Activated CD4-positive, CD25-positive, alpha-beta regulatory T cell treated with anti-CD3 and anti-CD28 coated beads, Interleukin-2, amount 50 U/mL, for 16 hours (primary cell): Measurements from ENCODE around the gene OR2L13.
"Not testable (repeated sequence)": the region's sequence is repeated elsewhere in the genome, so short reads cannot be mapped to it uniquely, and the experiment has no call there.

Experiments used
- DNase-seq: peaks from one replicate; pipeline ENCODE4 v3.0.0-alpha.2; 2020; ENCODE audit warnings: low read depth, low spot score

The OR2L13 gene, protein sequence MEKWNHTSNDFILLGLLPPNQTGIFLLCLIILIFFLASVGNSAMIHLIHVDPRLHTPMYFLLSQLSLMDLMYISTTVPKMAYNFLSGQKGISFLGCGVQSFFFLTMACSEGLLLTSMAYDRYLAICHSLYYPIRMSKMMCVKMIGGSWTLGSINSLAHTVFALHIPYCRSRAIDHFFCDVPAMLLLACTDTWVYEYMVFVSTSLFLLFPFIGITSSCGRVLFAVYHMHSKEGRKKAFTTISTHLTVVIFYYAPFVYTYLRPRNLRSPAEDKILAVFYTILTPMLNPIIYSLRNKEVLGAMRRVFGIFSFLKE

DNA sequence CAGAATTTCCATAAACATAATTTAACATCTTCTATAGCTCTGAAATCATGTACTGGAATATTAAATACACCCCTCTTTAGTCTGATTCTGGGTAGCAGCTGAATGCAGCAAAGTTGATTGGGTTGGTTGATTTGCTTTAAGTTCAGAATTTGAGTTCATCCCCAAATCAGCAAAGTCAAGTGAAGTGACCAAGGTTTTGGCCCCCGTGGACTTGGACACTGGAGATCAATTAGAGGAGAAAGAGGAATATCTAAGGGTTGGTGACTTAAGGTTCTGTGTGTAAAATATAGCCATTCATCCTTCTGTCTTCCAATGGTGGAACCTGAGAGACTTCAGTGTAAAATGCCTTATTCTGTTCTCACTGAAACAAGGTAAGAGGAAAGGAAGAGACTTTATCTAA lies at the start of gene OR2L13:
Gene OR2L13 (plus strand): TSS at position 301 of the 400 bp plus-strand sequence. CDS start 4,192 bp downstream, outside the sequence.
- no peak for DNase-seq

DNA sequence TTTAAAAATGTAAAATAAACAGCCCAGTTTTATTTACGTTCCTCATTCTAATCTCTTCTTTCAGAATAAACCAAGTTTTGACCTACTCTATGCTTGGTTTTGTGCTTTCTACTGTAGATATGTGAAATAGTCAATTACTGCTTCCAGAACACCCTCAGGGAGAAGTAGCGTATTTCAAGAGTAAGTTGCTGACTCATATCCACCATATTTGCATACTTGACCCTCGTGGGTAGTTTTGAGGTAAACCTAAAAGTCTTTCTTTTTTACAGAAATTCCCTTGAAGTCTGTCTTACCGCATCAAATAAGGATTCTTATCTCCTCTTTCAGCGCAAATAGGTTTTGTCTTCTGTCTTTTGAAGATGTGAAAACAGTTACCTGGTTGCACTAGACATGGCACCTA lies 49.8 kb upstream of the OR2L13 start:
- DNase-seq = no peak

DNA sequence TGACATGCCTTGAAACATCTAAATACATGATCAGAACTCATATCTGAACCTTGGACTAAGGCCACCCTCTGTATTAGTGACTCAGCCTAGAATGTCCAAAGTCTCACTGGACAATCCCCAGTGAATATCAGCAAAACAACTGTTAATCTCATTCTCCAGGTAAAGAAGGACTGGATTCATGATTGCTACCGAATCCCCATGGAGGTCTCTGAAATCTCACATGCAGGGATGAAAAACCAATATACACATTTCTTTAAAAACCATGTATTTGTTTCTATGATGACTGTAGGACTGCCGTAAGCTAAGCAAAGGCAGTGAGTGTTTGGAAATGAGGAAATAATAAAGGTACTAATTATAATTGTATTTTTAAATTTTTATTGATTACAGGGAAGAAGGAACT lies 48.4 kb upstream of the OR2L13 start, which contains the start of gene OR2L3:
Gene OR2L3 (plus strand): TSS at position 301 of the 400 bp plus-strand sequence. CDS start 13,846 bp downstream, outside the sequence.
- no peak for DNase-seq

DNA sequence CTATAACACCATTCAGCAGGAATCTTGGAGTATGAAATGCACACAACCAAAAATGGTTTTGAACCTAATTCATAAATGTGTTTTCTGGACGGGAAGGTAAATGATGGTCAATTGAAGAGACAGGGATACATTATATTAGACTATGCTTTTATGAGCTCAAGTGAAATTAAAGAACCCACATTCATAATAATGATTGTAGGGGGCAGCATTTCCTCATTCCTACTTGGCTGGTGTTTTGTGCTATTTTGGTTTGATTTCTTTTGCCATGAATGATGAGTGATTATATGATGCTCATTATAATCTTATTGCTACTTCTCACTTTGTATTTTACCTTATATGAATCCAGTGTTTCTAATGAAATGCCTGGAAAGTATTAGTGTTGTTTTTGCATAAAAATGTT lies 48.0 kb upstream of the OR2L13 start:
- no peak for DNase-seq

DNA sequence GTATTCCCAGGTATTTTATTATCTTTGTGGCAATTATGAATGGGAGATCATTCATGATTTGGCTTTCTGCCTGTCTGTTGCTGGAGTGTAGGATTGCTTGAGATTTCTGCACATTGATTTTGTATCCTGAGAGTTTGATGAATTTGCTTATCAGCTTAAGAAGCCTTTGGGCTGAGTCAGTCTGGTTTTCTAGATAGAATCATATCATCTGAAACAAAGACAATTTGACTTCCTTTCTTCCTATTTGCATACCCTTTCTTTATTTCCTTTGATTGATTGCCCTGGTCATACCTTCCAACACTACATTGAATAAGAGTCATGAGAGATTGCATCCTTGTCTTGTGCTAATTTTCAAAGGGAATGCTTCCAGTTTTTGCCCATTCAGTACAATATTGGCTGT lies 40.3 kb upstream of the OR2L13 start:
- no peak for DNase-seq

DNA sequence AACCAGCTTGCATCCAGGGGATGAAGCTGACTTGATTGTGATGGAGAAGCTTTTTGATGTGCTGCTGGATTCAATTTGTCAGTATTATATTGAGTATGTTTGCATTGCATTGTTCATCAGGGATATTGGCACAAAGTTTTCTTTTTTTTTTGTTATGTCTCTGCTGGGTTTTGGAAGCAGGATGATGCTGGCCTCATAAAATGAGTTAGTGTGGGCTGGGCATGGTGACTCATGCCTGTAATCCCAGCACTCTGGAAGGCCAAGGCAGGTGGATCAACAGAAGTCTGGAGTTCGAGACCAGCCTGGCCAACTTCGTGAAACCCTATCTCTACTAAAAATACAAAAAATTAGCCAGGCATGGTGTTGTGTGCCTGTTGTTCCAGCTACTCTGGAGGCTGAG lies 39.7 kb upstream of the OR2L13 start:
- DNase-seq = no peak

DNA sequence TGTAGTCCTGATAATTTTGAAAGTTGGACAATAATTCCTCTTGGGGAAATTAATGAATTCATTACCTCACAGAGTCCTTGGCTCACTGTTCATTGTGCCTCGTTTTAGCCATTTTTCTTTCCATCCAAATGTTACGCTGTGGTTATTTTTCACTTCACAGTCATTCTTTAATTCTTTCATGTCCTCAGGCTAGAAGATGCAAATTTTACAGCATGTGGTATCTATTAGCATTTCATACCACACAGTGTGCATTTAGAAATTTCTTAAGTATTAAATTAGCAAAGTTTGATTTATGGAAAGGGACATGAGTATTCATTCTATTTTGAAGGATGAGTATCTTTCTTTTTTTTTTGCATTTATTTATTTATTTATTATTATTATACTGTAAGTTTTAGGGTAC lies 29.9 kb upstream of the OR2L13 start:
- DNase-seq = no peak

DNA sequence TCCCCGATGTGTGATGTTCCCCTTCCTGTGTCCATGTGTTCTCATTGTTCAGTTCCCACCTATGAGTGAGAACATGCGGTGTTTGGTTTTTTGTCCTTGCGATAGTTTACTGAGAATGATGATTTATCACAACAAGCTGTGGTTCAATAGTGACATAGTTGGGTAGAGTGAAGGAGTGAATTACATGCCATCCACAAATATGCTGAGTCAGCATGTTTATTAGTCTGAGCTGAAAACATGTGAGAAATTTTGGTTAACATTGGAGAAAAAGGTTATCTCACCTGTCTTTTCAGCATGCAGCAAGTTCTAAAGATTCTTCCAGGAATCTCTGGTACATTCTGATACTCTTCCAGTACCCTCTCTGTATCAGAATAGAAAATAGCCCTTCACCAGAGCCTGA lies 29.4 kb upstream of the OR2L13 start:
- no peak for DNase-seq

DNA sequence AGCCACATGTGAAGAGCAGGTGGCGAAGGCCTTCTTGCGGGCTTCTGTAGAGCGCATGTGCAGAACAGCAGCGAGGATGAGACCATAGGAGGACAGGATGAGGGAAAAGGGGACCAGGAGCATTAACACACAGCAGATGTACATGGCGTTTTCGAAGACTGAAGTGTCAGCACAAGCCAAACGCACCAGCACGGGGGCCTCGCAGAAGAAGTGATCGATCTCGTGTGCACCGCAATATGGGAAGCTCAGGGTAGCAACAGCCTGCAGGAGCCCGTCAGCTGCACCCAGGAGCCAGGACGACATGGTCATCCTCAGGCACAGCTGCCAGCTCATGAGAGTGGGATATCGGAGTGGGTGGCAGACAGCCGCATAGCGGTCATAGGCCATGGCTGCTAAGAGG lies 11.1 kb upstream of the OR2L13 start:
- not testable (repeated sequence) for DNase-seq

DNA sequence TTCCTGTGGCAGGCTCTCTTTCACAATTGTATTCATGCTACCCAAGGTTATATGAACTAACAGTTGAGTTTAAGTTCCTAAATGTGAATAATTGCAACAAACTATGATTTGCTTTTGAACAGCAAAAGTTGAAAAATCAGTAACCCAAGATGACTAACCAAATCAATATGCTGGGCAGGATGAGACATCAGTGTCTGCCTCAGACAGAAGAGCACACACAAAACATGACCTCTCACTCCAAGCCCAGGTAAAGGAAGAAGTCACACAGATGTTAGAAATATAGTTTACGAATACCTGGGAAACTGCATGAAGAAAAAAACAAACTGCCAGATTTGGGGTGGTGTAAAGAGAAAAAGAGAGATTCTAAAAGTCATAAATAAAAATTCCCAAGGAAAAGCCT lies 3.5 kb downstream of the OR2L13 start:
- DNase-seq = no peak

DNA sequence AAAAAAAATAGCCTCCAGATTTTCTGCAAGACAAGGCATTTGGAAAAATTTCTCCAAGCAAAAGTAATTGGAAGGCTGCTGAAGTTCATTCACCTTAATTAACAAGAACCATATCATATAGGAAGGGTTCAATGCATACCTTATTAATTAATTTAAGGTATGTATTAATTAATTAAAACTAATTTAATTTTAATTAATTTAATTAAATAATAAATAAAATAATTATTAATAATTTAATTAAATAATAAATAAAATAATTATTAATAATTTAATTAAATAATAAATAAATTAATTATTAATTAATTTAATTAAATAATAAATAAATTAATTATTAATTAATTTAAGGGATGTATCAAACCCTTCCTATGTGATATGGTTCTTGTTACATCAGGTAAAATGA lies 7.9 kb downstream of the OR2L13 start:
- DNase-seq = no peak

DNA sequence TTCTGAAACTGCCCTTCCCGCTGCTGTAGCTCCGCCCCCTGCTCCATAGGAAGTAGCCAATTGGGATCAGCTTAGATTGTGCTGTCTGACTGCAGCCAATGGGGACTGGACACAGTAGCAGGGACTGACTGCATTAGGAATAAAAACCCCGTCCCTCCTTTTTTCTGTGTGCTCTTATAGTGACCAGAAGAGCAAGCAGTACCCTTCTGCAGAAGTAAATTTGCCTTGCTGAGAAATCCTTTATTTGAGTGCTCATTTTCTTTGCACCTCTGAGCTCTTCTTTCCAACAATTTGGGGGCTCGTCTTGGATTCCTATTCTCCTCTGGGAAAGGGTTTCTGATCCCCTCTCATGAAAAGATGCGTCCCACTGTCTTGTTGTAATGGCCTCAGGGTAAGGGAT lies 16.2 kb downstream of the OR2L13 start:
- DNase-seq = no peak

DNA sequence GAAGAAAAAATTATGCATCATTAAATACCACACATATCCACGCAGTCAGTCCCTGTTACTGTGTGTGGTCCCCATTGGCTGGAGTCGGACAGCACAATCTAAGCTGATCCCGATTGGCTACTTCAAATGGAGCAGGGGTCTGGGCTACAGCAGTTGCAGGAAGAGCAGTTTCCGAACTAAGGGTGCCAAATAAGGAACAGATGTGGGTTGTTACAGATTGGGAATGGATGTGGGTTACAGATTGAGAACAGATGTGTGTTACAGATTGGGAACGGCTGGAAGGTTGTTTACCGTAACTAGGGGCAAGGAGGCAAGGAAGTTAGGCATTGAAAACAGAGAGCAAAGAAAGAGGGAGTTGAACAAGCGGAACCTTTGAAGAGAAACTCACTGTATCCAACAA lies 19.9 kb downstream of the OR2L13 start:
- no peak for DNase-seq

DNA sequence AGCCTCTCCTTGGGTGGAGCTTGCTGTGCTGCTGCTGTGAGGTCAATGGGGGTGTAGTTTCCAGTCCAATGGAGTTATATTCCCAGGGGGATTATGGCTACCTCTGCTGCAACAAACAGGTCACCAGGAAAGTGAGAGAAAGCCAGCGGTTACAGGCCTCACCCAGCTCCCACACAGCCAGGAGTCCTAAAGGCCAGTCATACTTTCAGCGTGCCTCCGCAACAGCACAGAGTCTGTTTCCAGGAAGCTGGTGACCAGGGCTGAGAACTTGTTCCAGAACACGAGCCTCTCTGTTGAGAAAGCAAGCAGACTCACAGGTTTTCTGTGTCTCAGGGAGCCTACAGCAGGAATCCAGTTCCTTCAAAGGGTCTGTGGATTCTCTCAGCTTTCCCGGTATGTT lies 32.7 kb downstream of the OR2L13 start:
- no peak for DNase-seq

DNA sequence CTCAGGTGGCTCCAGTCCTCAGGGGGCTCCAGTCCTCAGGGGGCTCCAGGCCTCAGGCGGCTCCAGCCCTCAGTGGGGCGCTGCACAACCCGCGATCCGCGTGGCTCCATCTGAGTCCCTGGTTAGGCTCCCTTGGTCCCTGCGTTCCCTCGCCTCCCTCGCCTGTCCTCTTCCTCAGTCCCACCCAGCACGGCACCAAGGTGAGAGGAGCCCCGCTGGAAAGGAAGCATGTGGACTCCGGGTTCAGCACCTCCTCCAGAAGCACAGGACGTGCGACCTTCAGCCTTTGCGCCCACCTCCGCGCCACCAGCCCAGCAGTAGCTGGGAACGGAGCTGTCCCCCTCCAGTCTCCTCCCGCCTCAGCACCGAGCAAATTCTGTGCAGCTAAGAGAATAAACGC lies 41.8 kb downstream of the OR2L13 start:
- DNase-seq = no peak

DNA sequence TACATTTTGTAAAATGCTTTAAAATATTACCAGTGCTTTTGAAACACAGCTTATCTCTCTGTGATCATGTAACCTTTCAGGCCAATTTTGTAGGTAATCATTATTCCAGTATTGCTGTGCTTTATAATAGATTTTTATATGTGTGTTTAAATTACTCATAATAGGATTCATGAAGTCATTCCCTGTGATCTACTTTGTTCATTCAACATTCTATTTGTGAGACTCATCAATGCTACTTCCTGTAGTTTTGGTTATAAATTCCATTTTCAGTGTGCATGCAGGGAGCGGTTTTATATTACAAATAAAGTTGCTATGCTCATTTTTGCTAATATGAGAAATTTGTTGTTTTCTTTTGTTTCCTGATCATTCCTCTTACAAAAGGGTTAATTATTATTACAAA lies 45.9 kb downstream of the OR2L13 start:
- DNase-seq = no peak

DNA sequence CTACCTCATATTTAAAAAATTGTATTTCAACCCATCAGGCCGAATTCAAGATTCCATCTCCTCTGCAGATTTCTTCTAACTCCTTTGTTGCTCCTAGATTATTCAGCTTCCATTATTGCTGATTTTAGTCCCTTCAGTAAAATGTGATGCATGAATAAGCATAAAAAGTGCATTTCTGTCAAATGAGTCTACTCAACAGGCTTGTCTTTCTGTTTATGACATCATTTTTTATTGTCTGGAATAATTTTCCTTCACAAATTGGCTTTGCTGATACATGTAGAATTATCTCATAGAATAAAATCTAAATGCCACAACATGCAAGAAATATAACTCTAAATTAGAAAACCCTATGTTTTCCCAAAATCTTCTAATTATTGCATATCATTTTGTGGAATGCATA lies 48.3 kb downstream of the OR2L13 start:
- no peak for DNase-seq

DNA sequence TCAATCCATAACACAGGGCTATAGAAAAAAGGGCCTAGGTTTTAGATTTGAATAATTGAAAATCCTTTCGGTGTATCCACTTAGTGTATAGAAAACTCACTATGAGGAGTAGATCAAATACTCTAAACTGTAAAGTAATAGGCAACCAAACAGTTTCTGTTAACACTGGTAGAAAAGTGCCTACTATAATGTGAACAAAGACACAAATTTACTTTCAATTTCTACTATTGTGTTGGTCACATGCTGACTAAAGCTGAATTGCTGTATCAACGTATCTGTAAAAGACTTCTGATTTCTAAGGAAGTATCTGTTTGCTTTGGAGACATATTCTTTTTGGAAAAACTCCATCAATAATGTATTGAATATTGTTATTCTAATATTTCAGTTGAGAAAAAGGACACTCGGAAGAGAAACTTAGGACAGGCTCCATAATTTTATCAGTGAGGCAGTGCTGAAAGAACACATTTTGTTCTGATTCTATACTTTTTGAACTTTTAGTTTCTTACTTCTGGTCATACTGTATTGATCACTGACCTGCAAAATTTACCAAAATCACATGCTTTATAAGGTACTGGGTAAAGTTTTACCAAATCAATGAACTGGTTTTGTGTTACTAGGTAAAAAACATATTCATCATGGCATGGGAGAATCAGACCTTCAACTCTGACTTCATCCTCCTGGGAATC lies 49.7 kb downstream of the OR2L13 start, which contains the start of gene OR2M5:
Gene OR2M5 (plus strand): TSS at position 636 of the 686 bp plus-strand sequence. CDS start 0 bp downstream, at position 636.
- no peak for DNase-seq
